Mucosa of stomach (tissue), 1 donor: Measurements from ENCODE around the gene GARNL3.

ENCODE experiments used
- H3K27me3 ChIP-seq: one replicate; pipeline ENCODE4 v1.7.0; 2013; ENCODE audit warnings: mild to moderate bottlenecking, low read length; ENCODE audit not compliant: control insufficient read depth, insufficient read depth
- H3K36me3 ChIP-seq: one replicate; pipeline ENCODE4 v1.7.0; 2013; ENCODE audit warnings: low read length; ENCODE audit not compliant: control insufficient read depth, insufficient read depth
- H3K4me1 ChIP-seq: one replicate; pipeline ENCODE4 v1.7.0; 2013; ENCODE audit warnings: mild to moderate bottlenecking, low read length; ENCODE audit not compliant: control insufficient read depth, insufficient read depth
- H3K4me3 ChIP-seq: one replicate; pipeline ENCODE4 v1.7.0; 2013; ENCODE audit warnings: low read length
- H3K9ac ChIP-seq: one replicate; pipeline ENCODE4 v1.7.0; 2013; ENCODE audit warnings: mild to moderate bottlenecking, low read length, moderate library complexity
- H3K9me3 ChIP-seq: one replicate; pipeline ENCODE4 v1.7.0; 2013; ENCODE audit warnings: mild to moderate bottlenecking, low read length, moderate library complexity; ENCODE audit not compliant: control insufficient read depth
- donor health status: Pancreatic carcinoma.

The GARNL3 gene

DNA sequence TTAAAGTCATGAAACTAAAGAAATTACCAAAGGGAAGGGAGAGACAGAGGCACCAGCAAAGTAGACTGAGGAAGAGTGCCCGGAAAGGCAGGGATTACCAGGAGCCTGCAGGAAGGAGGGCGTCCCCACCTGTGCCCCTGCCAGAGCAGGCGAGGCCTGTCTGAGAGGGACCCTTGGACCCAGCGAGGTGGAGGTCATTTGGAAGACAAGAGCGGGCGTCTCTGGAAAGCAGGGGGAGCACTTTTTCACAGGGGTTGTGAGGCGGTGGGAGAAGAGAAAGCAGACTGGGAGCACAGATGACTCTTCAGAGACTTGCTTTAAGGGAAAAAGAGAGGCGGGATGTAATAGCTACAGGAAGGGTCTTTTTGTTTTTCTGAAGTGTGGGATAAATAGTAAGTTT is 104.9 kb downstream of the GARNL3 start:
- H3K9ac ChIP-seq = no peak overlapping the region
- H3K9me3 ChIP-seq = no peaks in the 10 kb centered on the region
- H3K4me3 ChIP-seq = no peak overlapping the region
- H3K4me1 ChIP-seq = no peaks in the 10 kb centered on the region
- H3K36me3 ChIP-seq = no peaks in the 10 kb centered on the region
- no peaks in the 10 kb centered on the region for H3K27me3 ChIP-seq

GRCh38 chr9:127370147-127370579 is 105.6 kb downstream of the GARNL3 start:
- no peak overlapping the region for H3K9ac ChIP-seq
- no peaks in the 10 kb centered on the region for H3K9me3 ChIP-seq
- no peaks in the 10 kb centered on the region for H3K36me3 ChIP-seq
- H3K4me3 ChIP-seq = no peak overlapping the region
- no peaks in the 10 kb centered on the region for H3K4me1 ChIP-seq
- no peaks in the 10 kb centered on the region for H3K27me3 ChIP-seq

DNA sequence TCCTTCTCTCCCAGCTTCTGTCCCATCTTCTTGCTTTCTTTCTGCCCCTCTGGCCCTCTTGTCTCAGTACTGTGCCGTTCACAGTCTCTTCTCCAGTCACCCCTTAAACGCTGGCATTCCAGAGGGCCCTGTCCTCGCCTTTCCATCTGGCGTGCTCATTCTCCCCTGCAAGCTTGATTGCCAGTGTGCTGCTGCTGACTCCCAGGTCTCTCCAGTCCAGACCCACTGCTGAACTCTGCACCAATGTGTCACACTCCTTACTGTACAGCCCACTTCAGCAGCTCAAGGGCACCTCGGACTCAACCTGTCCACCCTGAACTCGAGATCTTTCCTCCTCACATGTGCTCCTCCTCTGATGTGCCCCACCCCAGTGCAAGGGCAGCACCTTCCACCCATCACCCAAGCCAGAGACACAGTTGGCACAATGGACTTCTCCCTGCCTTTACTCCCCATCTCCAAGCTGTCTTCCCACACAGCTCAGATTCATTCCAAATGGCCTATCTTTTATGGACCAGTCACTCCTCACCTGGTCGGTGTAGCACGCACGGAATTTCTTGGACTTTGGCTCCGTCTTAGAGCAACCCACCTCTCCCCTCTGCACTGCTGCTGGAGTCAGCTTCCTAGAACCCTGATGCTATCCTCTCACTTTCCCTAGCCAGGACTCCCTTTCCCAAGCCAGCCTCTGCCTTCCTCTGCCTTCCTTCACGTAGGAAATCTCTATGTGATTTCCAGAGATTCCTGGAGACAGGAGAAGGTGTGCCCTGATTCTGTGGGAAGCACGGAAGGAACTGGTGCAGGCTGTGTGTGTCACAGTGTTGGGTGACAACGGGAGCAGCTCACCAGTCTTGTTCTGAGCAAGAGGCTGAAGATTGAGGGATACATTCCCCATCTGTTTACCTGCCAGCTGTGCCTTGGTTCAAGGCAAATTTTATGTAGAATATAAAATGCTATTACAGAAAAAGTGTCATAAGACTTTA is 106.4 kb downstream of the GARNL3 start:
- Histone ChIP-seq H3K4me3 (no peak overlapping the region), H3K9ac (no peak overlapping the region), H3K27me3 (no peaks in the 10 kb centered on the region), H3K4me1 (no peaks in the 10 kb centered on the region), H3K9me3 (no peaks in the 10 kb centered on the region), H3K36me3 (no peaks in the 10 kb centered on the region)

GRCh38 chr9:127380479-127380878 is 115.9 kb downstream of the GARNL3 start:
- Histone ChIP-seq H3K4me3 (no peak overlapping the region), H3K9me3 (no peaks in the 10 kb centered on the region), H3K4me1 (no peaks in the 10 kb centered on the region), H3K27me3 (no peaks in the 10 kb centered on the region), H3K36me3 (no peaks in the 10 kb centered on the region), H3K9ac (no peak overlapping the region)

GRCh38 chr9:127382541-127382940 is 118.0 kb downstream of the GARNL3 start:
- Histone ChIP-seq H3K36me3 (no peaks in the 10 kb centered on the region), H3K9me3 (no peaks in the 10 kb centered on the region), H3K27me3 (no peaks in the 10 kb centered on the region), H3K4me3 (no peak overlapping the region), H3K9ac (no peak overlapping the region), H3K4me1 (no peaks in the 10 kb centered on the region)

GRCh38 chr9:127384016-127384730 is 119.6 kb downstream of the GARNL3 start:
- H3K36me3 ChIP-seq = no peaks in the 10 kb centered on the region
- no peak overlapping the region for H3K9ac ChIP-seq
- H3K4me1 ChIP-seq = no peaks in the 10 kb centered on the region
- H3K9me3 ChIP-seq = no peaks in the 10 kb centered on the region
- no peak overlapping the region for H3K4me3 ChIP-seq
- H3K27me3 ChIP-seq = no peaks in the 10 kb centered on the region

- H3K27me3 ChIP-seq = no peaks in the 10 kb centered on the region
Measured at GRCh38 chr9:127384901-127385300, 120.3 kb downstream of the GARNL3 start.

GRCh38 chr9:127386249-127386648 is 121.7 kb downstream of the GARNL3 start:
- Histone ChIP-seq H3K36me3 (no peaks in the 10 kb centered on the region), H3K4me3 (no peak overlapping the region), H3K4me1 (no peaks in the 10 kb centered on the region), H3K9me3 (no peaks in the 10 kb centered on the region), H3K9ac (no peak overlapping the region), H3K27me3 (no peaks in the 10 kb centered on the region)

More at GRCh38 chr9:127384901-127385300, 120.3 kb downstream of the GARNL3 start:
- no peak overlapping the region for H3K4me3 ChIP-seq
- no peaks in the 10 kb centered on the region for H3K4me1 ChIP-seq
- H3K9me3 ChIP-seq = no peaks in the 10 kb centered on the region
- H3K36me3 ChIP-seq = no peaks in the 10 kb centered on the region
- no peak overlapping the region for H3K9ac ChIP-seq

DNA sequence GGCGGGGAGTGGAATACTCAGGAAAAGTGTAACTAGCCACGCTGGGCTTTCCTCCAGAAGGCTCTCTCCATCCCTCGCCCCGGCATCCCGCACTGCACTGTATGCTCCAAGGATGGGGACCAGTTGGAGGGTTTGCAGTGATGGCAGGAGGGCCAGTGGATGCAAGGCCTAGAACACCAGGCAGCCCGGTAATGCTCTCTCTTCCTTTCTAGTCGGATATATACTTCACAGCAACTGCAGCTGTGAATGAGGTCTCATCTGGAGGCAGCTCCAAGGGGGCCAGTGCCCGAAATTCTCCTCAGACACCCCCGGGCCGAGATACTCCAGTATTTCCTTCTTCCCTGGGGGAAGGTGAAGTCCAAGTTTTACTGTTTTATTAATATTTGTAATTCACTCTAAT is 122.4 kb downstream of the GARNL3 start:
- Histone ChIP-seq H3K4me3 (no peak overlapping the region), H3K27me3 (no peaks in the 10 kb centered on the region), H3K9me3 (no peaks in the 10 kb centered on the region), H3K36me3 (no peaks in the 10 kb centered on the region), H3K4me1 (no peaks in the 10 kb centered on the region), H3K9ac (no peak overlapping the region)

GRCh38 chr9:127388037-127388855 is 123.7 kb downstream of the GARNL3 start:
- no peaks in the 10 kb centered on the region for H3K4me1 ChIP-seq
- H3K9me3 ChIP-seq = no peaks in the 10 kb centered on the region
- H3K9ac ChIP-seq = no peak overlapping the region
- H3K4me3 ChIP-seq = no peak overlapping the region
- H3K27me3 ChIP-seq = no peaks in the 10 kb centered on the region
- H3K36me3 ChIP-seq = no peaks in the 10 kb centered on the region

DNA sequence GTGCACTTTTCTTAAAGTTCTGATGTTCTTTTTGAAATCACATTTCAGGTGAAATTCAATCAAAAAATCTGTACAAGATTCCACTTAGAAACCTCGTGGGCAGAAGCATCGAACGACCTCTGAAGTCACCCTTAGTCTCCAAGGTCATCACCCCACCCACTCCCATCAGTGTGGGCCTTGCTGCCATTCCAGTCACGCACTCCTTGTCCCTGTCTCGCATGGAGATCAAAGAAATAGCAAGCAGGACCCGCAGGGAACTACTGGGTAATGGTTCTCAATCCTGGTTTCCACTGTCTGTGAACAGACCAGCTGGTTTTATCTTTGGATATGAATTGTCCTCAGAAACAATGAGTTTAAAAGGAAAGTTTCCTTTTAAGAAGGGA is 124.3 kb downstream of the GARNL3 start:
- Histone ChIP-seq H3K9me3 (no peaks in the 10 kb centered on the region), H3K4me3 (no peak overlapping the region), H3K27me3 (no peaks in the 10 kb centered on the region), H3K9ac (no peak overlapping the region), H3K36me3 (no peaks in the 10 kb centered on the region), H3K4me1 (no peaks in the 10 kb centered on the region)
